Adrenal gland (tissue), 12 donors: ENCODE data around the gene ADGRB3. TPM values are rescaled to one million over a fixed set of nuclear protein-coding genes. Genes with fewer than 3 reads are reported as not detected.

Experiments used
- DNase-seq, 7 donors: peaks; one replicate each; pipeline ENCODE4 v3.0.0-alpha.2; 2019 to 2020
- H3K27ac ChIP-seq, 5 donors: fragments of 200-600 bp; sonication (generic) in 4 of 5; 1 replicate in 3 of 5; 2 replicates in 2 of 5; pipeline versions ENCODE4 v1.5.1 to v1.8.0; 2016 to 2020; ENCODE audit warnings: mild to moderate bottlenecking in 1 of 5
- H3K27me3 ChIP-seq: fragments of 200-600 bp; 2 replicates; pipeline ENCODE4 v1.8.0; 2021
- H3K36me3 ChIP-seq, 2 donors: fragments of 200-600 bp; replicated peaks in 1 of 2; 1 replicate in 1 of 2; 2 replicates in 1 of 2; pipeline versions ENCODE4 v1.5.1 to v1.8.0; 2018 to 2022
- H3K4me1 ChIP-seq, 2 donors: fragments of 200-600 bp; replicated peaks in 1 of 2; 1 replicate in 1 of 2; 2 replicates in 1 of 2; pipeline versions ENCODE4 v1.5.1 to v1.8.0; 2018 to 2021
- H3K4me3 ChIP-seq, 4 donors: fragments of 200-600 bp; sonication (generic) in 3 of 4; one replicate each; pipeline ENCODE4 v1.5.1; 2016 to 2018
- H3K9me3 ChIP-seq, 3 donors: fragments of 200-600 bp; sonication (generic) in 1 of 3; replicated peaks in 1 of 3; 1 replicate in 2 of 3; 2 replicates in 1 of 3; pipeline versions ENCODE4 v1.5.1 to v1.8.0; 2016 to 2021
- POLR2A ChIP-seq, 2 donors: fragments of 450-650 bp; IDR thresholded peaks; one replicate each; pipeline ENCODE4 v1.6.1; 2017; ENCODE audit warnings: antibody characterized with exemption in 2 of 2, mild to moderate bottlenecking in 2 of 2, moderate library complexity in 1 of 2
- WGBS, 4 donors: extraction: QIAGEN DNeasy Blood & Tissue Kit in 2 of 4; methylation state at CpG; one replicate each; pipeline versions ENCODE4 v1.1.5 to v1.1.7; 2013 to 2017; 5-methylcytosine and 5-hydroxymethylcytosine counted together
- intact Hi-C, 2 donors: fragments of 100-400 bp; cut with DNase I; formaldehyde crosslinking; loops; one replicate each; pipeline versions ENCODE4 v1.14.1 to v1.15.0; 2022 to 2023
- polyA plus RNA-seq, 3 donors: library from polyadenylated mRNA; stranded (reverse); fragments of 200-250 nt in 2 of 3; fragments of 350-450 nt in 1 of 3; fragmentation: Illumina TruSeq in 1 of 3; extraction: RNeasy Lipid Tissue Mini Kit (QIAGEN cat#74804) in 1 of 3; gene quantifications; one replicate each; pipeline ENCODE4 v1.2.3, GENCODE V29; 2013 to 2014
- total RNA-seq, 9 donors: library from RNA; depleted of rRNA in 4 of 9; stranded (reverse); fragments of >200 nt in 4 of 9; fragments of 120-200 nt in 1 of 9; fragmentation: NEBNext Ultra II Directional in 1 of 9; extraction: Animal tissue kit (Norgen Biotek cat#: 25700) in 1 of 9; gene quantifications; one replicate each; pipeline versions ENCODE4 v1.1.0 to v1.2.4, GENCODE V29; 2013 to 2023
- TF ChIP-seq, protein P1 (sequence below), 6 experiments: fragments of 450-650 bp in 4 of 6; fragments of 200-600 bp in 2 of 6; sonication (generic) in 1 of 6; IDR thresholded peaks; 1 replicate in 5 of 6; 2 replicates in 1 of 6; pipeline versions ENCODE4 v1.5.1 to v1.8.0; 2016 to 2021; ENCODE audit warnings: antibody characterized with exemption in 6 of 6, mild to moderate bottlenecking in 2 of 6, moderate library complexity in 1 of 6
- donor health status: healthy with polysubstance abuse.
- donor health status: Bipolar disorder and iron deficiency.
- donor health status: DM: yes; HTN: yes; CAD: no.
- donor health status: DM: no; HTN: no; CAD: no.
- donor health status: DM: no; HTN: no; CAD: no.
- donor health status: DM: yes; HTN: yes; CAD: no.

The ADGRB3 gene
- total and polyA plus RNA-seq, 12 donors: 1.3 to 9.0 (median 3.1) TPM

DNA sequence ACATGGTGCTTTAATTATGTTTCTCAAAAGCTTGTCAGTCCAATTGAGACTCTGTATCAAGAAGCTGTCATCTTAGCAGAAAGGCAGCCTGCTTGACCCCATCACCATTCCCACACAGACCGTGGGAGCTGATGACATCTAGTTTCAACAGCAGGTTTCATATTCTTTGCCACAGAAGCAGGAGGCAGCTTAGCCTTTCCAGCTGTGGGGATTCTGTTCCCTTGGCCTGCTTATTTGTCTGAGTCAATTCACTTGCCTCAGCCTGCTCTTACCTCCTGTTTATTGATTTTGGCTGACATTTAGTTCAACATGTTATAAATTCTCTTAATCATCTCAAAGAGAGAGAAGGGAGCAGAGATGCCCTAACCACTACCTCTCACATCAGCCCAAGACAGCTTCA lies 527.7 kb downstream of the ADGRB3 start:
- Histone ChIP-seq H3K9me3 (no peaks in the 10 kb centered on the region), H3K27me3 (no peaks in the 10 kb centered on the region), H3K4me3 (no peak overlapping the region), H3K27ac (no peak overlapping the region), H3K4me1 (no peaks in the 10 kb centered on the region), H3K36me3 (no peaks in the 10 kb centered on the region)
- DNase-seq: no peak
- TF ChIP-seq, protein P1, sequence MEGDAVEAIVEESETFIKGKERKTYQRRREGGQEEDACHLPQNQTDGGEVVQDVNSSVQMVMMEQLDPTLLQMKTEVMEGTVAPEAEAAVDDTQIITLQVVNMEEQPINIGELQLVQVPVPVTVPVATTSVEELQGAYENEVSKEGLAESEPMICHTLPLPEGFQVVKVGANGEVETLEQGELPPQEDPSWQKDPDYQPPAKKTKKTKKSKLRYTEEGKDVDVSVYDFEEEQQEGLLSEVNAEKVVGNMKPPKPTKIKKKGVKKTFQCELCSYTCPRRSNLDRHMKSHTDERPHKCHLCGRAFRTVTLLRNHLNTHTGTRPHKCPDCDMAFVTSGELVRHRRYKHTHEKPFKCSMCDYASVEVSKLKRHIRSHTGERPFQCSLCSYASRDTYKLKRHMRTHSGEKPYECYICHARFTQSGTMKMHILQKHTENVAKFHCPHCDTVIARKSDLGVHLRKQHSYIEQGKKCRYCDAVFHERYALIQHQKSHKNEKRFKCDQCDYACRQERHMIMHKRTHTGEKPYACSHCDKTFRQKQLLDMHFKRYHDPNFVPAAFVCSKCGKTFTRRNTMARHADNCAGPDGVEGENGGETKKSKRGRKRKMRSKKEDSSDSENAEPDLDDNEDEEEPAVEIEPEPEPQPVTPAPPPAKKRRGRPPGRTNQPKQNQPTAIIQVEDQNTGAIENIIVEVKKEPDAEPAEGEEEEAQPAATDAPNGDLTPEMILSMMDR (IDR thresholded peaks at IDR 0.05): no peak
- no peak for TF ChIP-seq POLR2A (IDR thresholded peaks at IDR 0.05)
- intact Hi-C loops: no loop called here
- 13 to 30% (median 26%) methylated on average over 1 of the region's 1 CpG for WGBS, 4 donors

DNA sequence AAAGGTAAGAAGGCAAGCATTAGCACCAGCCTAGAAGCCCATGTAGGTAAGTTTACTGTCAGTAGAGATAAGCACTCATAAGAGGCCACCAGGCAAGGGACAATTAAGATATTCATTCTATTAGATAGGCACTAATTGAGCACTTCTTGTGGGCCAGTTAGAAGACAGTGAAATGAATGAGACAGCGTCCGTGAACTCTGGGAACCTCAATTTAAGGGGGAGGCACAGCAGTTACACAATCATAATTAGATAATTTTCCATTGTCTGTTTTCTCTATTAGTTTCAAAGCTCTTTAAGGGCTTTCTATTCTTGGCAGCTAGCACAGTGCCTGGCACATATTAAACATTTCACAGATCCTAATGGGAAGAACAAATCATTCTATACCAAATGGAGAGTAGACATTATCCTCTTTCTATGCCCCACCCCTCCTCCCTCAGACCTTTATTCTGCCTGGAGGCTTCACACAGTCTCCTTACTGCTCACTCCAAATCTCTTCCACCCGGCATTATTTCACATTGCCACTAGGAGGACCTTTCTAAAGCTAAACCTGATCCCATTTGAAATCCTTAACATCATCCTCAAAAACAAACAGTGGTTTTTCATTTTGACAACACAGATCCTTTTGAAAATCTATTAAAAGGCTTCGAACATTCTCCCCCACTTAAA lies 529.6 kb downstream of the ADGRB3 start:
- Histone ChIP-seq H3K36me3 (no peaks in the 10 kb centered on the region), H3K9me3 (no peaks in the 10 kb centered on the region), H3K27me3 (no peaks in the 10 kb centered on the region), H3K27ac (no peak overlapping the region), H3K4me3 (no peak overlapping the region), H3K4me1 (no peaks in the 10 kb centered on the region)
- intact Hi-C loops: no loop called here
- TF ChIP-seq, protein P1 (IDR thresholded peaks at IDR 0.05): peak in 3 of 6 experiments; percentile 13 to 32 (median 28)
- no peak for TF ChIP-seq POLR2A (IDR thresholded peaks at IDR 0.05)
- DNase-seq: no peak
- 63 to 74% (median 68%) methylated on average over 4 of the region's 4 CpGs for WGBS, 4 donors

DNA sequence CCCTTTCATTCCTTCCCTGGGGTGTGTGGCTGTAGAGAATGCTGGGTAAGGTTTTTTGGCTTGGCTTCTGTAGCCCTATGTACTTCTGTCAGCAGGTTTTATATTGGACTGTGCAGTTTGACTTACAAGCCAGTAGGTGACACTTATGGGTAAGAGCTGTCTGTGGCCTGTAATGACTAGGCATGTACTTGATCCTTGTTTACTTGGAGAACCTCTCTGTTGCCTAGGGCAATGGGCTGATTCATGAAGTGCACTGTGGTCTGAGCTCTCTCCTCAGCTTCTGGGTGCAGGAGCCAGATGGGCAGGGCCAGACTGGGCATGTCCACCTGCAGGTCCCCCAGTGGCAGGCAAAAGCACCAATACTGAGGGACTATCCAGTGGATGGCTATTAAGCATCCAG lies 544.6 kb downstream of the ADGRB3 start:
- DNase-seq: no peak
- Histone ChIP-seq H3K27ac (no peak overlapping the region), H3K9me3 (no peaks in the 10 kb centered on the region), H3K27me3 (no peaks in the 10 kb centered on the region), H3K4me1 (no peaks in the 10 kb centered on the region), H3K4me3 (no peak overlapping the region), H3K36me3 (no peaks in the 10 kb centered on the region)
- TF ChIP-seq POLR2A (IDR thresholded peaks at IDR 0.05): no peak
- TF ChIP-seq, protein P1 (IDR thresholded peaks at IDR 0.05): no peak
- intact Hi-C loops: no loop called here

DNA sequence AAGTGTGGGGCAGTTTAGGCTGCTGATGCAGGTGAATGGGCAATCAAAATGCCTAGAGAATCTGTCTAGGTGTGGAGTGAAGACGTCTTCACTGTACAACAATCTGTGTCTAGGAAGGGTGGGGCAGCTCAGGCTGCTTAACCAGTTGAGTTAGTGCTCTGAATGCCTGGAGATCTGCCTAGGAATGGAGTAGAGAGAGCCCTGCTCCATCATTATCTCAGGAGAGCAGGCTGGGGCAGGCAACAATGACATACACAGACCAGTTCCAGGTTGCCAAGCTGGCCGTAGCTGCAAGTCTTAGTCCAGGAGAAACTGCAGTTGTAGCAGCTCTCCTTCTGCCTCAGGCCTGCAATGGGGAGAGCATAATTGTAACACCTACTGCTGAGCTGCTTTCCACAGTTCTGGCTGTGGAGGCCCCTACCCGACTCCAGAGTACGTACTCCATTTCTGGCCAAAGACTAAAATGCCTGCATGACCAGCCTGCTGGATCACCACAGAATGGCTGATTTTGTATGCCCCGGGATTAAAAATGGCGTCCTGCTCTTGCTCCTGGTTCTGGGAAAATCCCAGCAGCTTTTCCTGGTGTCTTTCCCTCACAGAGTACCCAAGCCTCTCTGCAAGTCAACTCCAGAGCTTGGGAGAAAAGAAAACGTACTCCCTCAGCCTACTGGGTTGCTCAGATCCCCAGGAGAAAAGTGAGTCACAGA lies 545.4 kb downstream of the ADGRB3 start:
- no peaks in the 10 kb centered on the region for H3K4me1 ChIP-seq
- no peak overlapping the region for H3K4me3 ChIP-seq
- no peak overlapping the region for H3K27ac ChIP-seq
- no peak for TF ChIP-seq POLR2A (IDR thresholded peaks at IDR 0.05)
- TF ChIP-seq, protein P1 (IDR thresholded peaks at IDR 0.05): no peak
- 84 to 89% (median 86%) methylated on average over 4 to 7 of the region's 7 CpGs for WGBS, 4 donors
- H3K36me3 ChIP-seq: no peaks in the 10 kb centered on the region
- no peak for DNase-seq
- intact Hi-C loops: no loop called here
- H3K9me3 ChIP-seq: no peaks in the 10 kb centered on the region
- no peaks in the 10 kb centered on the region for H3K27me3 ChIP-seq
